Colonic mucosa (tissue), 4 donors: ENCODE measurements around the gene PTPRN2. TPM values are rescaled to one million over a fixed set of nuclear protein-coding genes. Genes with fewer than 3 reads are reported as not detected.

Experiments
- DNase-seq: peaks from one replicate; pipeline ENCODE4 v3.0.0-alpha.2; 2020
- H3K27ac ChIP-seq: fragments of 200-600 bp; one replicate; pipeline ENCODE4 v1.8.0; 2021
- H3K27me3 ChIP-seq: fragments of 200-600 bp; one replicate; pipeline ENCODE4 v1.8.0; 2021
- H3K36me3 ChIP-seq: fragments of 200-600 bp; one replicate; pipeline ENCODE4 v1.8.0; 2021
- H3K4me1 ChIP-seq: fragments of 200-600 bp; one replicate; pipeline ENCODE4 v1.8.0; 2021; ENCODE audit warnings: mild to moderate bottlenecking
- H3K4me3 ChIP-seq: fragments of 200-600 bp; one replicate; pipeline ENCODE4 v1.8.0; 2021
- H3K9ac ChIP-seq, 2 donors: one replicate each; pipeline ENCODE4 v1.7.0; 2013; ENCODE audit warnings: control low read depth in 2 of 2, low read depth in 2 of 2, low read length in 2 of 2
- H3K9me3 ChIP-seq: fragments of 200-600 bp; one replicate; pipeline ENCODE4 v1.8.0; 2021
- intact Hi-C: fragments of 100-400 bp; cut with DNase I; formaldehyde crosslinking; loops from one replicate; pipeline ENCODE4 v1.14.1; 2022
- total RNA-seq, 2 donors: library from RNA; stranded (reverse); fragmentation: NEBNext Ultra II Directional in 1 of 2; extraction: Animal tissue kit (Norgen Biotek cat#: 25700) in 1 of 2; gene quantifications; one replicate each; pipeline ENCODE4 v1.2.1, GENCODE V29; 2021
- TF ChIP-seq, protein P1 (sequence below): fragments of 200-600 bp; IDR thresholded peaks from one replicate; pipeline ENCODE4 v1.8.0; 2022; ENCODE audit warnings: antibody characterized with exemption, mild to moderate bottlenecking
- donor health status: healthy.
- donor health status: DM: no; HTN: no; CAD: no.
- donor health status: DM: no; HTN: no; CAD: no.

The PTPRN2 gene
- total RNA-seq, 2 donors from 2014 or later, result 14.7 to 21.6 TPM

DNA sequence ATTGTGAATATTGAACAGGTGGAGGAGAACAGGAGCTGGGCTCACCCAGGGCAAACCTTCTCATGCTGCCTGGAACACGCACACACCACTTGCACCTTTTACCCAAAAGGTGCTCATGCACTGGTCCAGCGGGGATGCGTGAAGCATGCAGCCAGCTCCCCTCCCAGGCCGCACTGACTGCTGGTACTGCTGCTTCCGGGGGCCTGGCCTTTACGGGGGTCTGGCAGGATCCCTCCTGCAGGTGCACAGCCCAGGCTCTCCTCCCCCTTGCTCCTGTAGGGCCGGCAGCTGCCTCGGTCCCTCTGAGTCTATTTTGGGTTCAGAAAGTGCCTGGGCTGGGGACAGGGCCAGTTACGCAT is 1029.1 kb downstream of the PTPRN2 start:
- Histone ChIP-seq H3K4me3 (no peak overlapping the region), H3K36me3 (no peaks in the 10 kb centered on the region), H3K4me1 (no peaks in the 10 kb centered on the region), H3K27me3 (no peaks in the 10 kb centered on the region), H3K9ac (no peak overlapping the region), H3K27ac (no peak overlapping the region), H3K9me3 (no peaks in the 10 kb centered on the region)
- no peak for DNase-seq
- TF ChIP-seq, protein P1, sequence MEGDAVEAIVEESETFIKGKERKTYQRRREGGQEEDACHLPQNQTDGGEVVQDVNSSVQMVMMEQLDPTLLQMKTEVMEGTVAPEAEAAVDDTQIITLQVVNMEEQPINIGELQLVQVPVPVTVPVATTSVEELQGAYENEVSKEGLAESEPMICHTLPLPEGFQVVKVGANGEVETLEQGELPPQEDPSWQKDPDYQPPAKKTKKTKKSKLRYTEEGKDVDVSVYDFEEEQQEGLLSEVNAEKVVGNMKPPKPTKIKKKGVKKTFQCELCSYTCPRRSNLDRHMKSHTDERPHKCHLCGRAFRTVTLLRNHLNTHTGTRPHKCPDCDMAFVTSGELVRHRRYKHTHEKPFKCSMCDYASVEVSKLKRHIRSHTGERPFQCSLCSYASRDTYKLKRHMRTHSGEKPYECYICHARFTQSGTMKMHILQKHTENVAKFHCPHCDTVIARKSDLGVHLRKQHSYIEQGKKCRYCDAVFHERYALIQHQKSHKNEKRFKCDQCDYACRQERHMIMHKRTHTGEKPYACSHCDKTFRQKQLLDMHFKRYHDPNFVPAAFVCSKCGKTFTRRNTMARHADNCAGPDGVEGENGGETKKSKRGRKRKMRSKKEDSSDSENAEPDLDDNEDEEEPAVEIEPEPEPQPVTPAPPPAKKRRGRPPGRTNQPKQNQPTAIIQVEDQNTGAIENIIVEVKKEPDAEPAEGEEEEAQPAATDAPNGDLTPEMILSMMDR, result no peak
- intact Hi-C loops, result no loop called here

DNA sequence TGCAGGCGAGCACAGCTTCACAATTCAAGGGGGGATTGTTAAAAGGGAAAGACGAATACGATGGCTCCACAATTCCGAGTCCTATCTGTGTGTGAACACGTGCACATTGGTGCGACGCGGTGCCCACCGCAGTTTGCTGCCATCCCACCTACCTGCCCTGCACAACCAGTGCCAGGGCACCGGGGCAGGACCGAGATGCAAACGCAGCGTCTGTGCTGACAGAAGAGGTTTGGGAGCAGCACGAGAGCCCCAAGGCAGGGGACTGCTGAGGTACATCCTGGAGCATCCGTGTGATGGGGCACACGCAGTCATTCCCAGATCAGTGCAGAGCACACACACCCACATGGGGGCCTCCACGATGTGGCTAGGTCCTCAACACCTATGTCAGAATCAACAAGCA is 1029.6 kb downstream of the PTPRN2 start:
- no peak overlapping the region for H3K27ac ChIP-seq
- no peaks in the 10 kb centered on the region for H3K9me3 ChIP-seq
- TF ChIP-seq, protein P1, result no peak
- H3K36me3 ChIP-seq, result no peaks in the 10 kb centered on the region
- intact Hi-C loops, result no loop called here
- H3K4me3 ChIP-seq, result no peak overlapping the region
- no peak overlapping the region for H3K9ac ChIP-seq
- no peaks in the 10 kb centered on the region for H3K27me3 ChIP-seq
- no peak for DNase-seq
- no peaks in the 10 kb centered on the region for H3K4me1 ChIP-seq

DNA sequence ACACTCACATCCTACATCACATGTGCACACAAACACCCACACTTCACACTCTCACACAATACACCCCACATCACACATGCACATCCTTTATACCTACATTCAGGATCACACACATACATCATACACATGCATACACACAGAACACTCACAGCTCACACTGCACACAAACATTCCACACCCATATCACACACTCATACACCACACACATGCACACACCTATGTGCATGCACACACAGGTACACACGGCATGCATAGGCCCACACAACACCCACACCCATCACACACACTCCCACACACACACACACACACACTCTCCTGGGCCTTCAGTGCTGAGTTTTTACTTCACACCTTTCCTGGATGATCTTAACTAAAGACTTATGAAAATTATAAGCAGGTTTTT is 1030.4 kb downstream of the PTPRN2 start:
- DNase-seq, result no peak
- no peak overlapping the region for H3K27ac ChIP-seq
- no peak overlapping the region for H3K4me3 ChIP-seq
- intact Hi-C loops, result no loop called here
- TF ChIP-seq, protein P1, result no peak
- H3K9me3 ChIP-seq, result no peaks in the 10 kb centered on the region
- H3K4me1 ChIP-seq, result no peaks in the 10 kb centered on the region
- H3K36me3 ChIP-seq, result no peaks in the 10 kb centered on the region
- H3K27me3 ChIP-seq, result no peaks in the 10 kb centered on the region
- no peak overlapping the region for H3K9ac ChIP-seq

DNA sequence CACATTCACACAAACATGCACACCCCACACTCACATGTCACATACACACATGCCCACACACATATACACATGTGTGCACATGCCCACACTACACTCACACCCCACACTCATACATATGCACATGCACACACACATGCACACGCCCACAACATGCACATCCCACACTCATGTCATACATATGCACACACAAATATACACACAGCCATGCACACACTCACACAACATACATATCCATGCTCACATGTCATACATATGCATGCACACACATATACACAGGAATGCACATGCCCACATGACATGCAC is 1031.0 kb downstream of the PTPRN2 start:
- intact Hi-C loops, result no loop called here
- H3K27ac ChIP-seq, result no peak overlapping the region
- DNase-seq, result no peak
- no peaks in the 10 kb centered on the region for H3K9me3 ChIP-seq
- H3K4me1 ChIP-seq, result no peaks in the 10 kb centered on the region
- TF ChIP-seq, protein P1, result no peak
- H3K4me3 ChIP-seq, result no peak overlapping the region
- H3K27me3 ChIP-seq, result no peaks in the 10 kb centered on the region
- no peaks in the 10 kb centered on the region for H3K36me3 ChIP-seq
- no peak overlapping the region for H3K9ac ChIP-seq

DNA sequence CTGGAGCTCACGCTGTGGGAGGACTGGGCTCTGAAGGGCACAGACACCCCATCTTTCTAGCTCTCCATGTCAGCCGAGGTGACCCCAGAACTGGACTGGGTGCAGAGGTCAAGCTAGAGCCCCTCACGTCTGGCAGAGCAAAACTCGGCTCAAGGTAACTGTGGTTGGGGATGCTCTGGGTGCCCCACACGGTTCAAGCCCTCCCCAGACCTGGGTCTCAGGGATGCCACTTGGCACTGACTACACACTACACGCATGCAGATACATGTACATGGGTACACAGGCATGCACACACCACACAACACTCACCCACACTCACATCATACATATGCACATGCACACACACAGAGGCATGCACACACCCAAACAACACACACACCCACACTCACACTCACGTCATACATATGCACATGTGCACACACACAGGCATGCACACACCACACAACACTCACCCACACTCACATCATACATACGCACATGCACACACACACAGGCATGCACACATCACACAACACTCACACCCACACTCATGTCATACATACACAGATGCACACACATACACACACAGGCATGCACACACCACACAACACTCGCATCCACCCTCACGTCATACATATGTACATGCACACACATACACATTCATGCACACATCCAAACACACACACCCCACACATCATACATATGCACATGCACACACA is 1031.5 kb downstream of the PTPRN2 start:
- no peak overlapping the region for H3K9ac ChIP-seq
- no peaks in the 10 kb centered on the region for H3K27me3 ChIP-seq
- no peaks in the 10 kb centered on the region for H3K4me1 ChIP-seq
- DNase-seq, result no peak
- intact Hi-C loops, result no loop called here
- H3K4me3 ChIP-seq, result no peak overlapping the region
- no peaks in the 10 kb centered on the region for H3K9me3 ChIP-seq
- TF ChIP-seq, protein P1, result no peak
- no peak overlapping the region for H3K27ac ChIP-seq
- no peaks in the 10 kb centered on the region for H3K36me3 ChIP-seq

DNA sequence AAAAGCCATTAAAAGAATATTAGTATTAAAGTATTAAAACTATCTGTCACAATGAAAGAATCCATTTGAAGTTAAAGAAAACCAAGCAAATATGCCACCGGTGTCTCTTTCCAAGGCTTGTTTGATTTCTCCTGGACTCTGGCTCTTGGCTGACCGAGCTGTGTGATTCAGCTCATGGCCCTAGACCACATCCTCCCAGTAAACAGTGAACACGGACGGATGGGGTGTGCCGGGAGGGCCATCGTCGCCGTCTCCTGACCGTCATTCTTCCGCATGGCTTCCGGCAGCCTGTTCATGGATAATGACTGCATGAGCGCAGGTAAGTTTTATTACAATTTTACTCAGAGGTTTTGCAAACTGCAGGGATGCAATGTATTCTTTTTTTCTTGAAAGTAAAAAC is 1032.3 kb downstream of the PTPRN2 start:
- H3K4me1 ChIP-seq, result no peaks in the 10 kb centered on the region
- no peak overlapping the region for H3K9ac ChIP-seq
- no peaks in the 10 kb centered on the region for H3K27me3 ChIP-seq
- no peak overlapping the region for H3K27ac ChIP-seq
- no peak overlapping the region for H3K4me3 ChIP-seq
- intact Hi-C loops, result no loop called here
- TF ChIP-seq, protein P1, result no peak
- H3K36me3 ChIP-seq, result no peaks in the 10 kb centered on the region
- DNase-seq, result peak; percentile 29
- no peaks in the 10 kb centered on the region for H3K9me3 ChIP-seq
